A673 (cell line): ENCODE data around the gene RPTOR.

Experiments used
- EZH2 ChIP-seq: fragments of 200-600 bp; sonication (generic); IDR thresholded peaks from 2 replicates; pipeline ENCODE4 v1.6.1; 2017; ENCODE audit warnings: borderline replicate concordance, low read depth, mild to moderate bottlenecking, mixed read lengths, antibody characterized with exemption, low read length; ENCODE audit not compliant: poor library complexity, severe bottlenecking
- TF ChIP-seq, protein P1 (sequence below): fragments of 300-800, 200-600 bp; sonication (generic); conservative IDR thresholded peaks from 2 replicates; pipeline ENCODE4 v1.5.1; 2017; ENCODE audit warnings: low read depth, mild to moderate bottlenecking, antibody characterized with exemption, low read length, moderate library complexity, mixed read lengths

DNA sequence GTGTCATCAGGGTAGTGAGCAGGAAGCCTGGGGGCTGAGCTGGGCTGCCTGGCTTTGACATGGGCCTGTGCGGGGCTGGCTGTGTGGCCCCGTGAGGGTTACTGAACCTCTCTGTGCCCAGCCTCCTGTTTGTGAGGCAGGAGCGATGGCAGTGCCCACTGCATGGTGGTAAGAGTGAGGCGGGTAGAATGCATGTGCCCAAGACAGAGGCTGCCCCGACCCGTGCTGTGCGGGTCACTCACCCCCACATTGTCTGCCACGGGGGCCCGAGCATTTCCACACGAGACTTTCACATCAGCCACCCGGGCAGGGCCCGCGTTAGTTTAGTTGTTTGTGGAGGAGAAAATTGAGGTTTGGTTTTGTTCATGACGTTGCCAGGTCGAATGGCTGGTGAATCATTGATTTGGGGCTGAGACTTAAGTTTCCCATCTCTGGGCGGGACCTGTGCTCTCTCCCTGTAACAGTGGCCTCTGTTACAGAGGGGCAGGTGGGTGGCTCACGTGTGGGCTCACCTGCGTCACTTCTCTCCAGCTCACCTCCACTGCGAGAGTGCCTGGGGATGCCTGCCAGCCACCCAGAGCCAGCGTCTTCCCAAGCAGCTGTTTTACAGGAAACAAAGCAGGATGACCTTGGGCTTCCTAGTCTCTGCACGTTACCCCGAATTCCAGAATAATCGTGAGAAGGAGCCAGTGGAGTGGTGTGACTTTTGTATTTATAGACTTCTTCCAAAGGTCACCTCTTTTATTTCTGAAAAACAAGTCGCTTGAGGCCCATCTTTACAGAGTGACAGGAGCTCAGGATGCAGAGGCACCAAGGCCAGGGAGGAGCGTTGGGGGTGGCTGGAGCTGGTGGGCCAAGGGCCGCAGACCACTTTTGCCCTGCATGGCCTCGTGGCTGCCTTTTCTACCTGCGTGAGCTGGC, 150.6 kb downstream of the RPTOR start:
- TF ChIP-seq, protein P1, sequence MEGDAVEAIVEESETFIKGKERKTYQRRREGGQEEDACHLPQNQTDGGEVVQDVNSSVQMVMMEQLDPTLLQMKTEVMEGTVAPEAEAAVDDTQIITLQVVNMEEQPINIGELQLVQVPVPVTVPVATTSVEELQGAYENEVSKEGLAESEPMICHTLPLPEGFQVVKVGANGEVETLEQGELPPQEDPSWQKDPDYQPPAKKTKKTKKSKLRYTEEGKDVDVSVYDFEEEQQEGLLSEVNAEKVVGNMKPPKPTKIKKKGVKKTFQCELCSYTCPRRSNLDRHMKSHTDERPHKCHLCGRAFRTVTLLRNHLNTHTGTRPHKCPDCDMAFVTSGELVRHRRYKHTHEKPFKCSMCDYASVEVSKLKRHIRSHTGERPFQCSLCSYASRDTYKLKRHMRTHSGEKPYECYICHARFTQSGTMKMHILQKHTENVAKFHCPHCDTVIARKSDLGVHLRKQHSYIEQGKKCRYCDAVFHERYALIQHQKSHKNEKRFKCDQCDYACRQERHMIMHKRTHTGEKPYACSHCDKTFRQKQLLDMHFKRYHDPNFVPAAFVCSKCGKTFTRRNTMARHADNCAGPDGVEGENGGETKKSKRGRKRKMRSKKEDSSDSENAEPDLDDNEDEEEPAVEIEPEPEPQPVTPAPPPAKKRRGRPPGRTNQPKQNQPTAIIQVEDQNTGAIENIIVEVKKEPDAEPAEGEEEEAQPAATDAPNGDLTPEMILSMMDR: no peak
- no peak for TF ChIP-seq EZH2
